NAMALWA (cell line): ENCODE results near the gene SP100.
A peak's percentile ranks its signal among the peaks of the same experiment; 100 is the strongest.
"Not testable (repeated sequence)": the region's sequence is repeated elsewhere in the genome, so short reads cannot be mapped to it uniquely, and the experiment has no call there.

ENCODE experiments used
- DNase-seq: peaks from one replicate; pipeline ENCODE4 v3.0.0-alpha.2; 2015; ENCODE audit warnings: low spot score

The SP100 gene

GRCh38 chr2:230416061-230416721 lies at the start of gene SP100:
Gene SP100, plus strand, starts transcription at chr2:230416201. Its CDS starts 96 bp downstream, at chr2:230416297.
- DNase-seq: peak; percentile 94

- DNase-seq: no peak
These were observed 33.9 kb upstream of the SP100 start for GRCh38 chr2:230382108-230382507.

- DNase-seq: no peak
These were observed 32.5 kb upstream of the SP100 start for GRCh38 chr2:230383453-230383852.

- DNase-seq: no peak
These were observed 31.0 kb upstream of the SP100 start for GRCh38 chr2:230384986-230385385.

- DNase-seq: no peak
These were observed 21.7 kb upstream of the SP100 start for GRCh38 chr2:230394301-230394700.

- not testable (repeated sequence) for DNase-seq
These were observed 17.3 kb upstream of the SP100 start for GRCh38 chr2:230398698-230399097.

- no peak for DNase-seq
These were observed 16.0 kb upstream of the SP100 start for GRCh38 chr2:230400041-230400440.

- no peak for DNase-seq
These were observed 15.5 kb upstream of the SP100 start for GRCh38 chr2:230400454-230400853.

- DNase-seq: not testable (repeated sequence)
These were observed 15.0 kb upstream of the SP100 start for GRCh38 chr2:230401026-230401425.

- no peak for DNase-seq
These were observed 12.3 kb upstream of the SP100 start for GRCh38 chr2:230403746-230404145.

GRCh38 chr2:230405824-230406223 lies 10.2 kb upstream of the SP100 start:
- DNase-seq: no peak

- no peak for DNase-seq
These were observed 7.7 kb upstream of the SP100 start for GRCh38 chr2:230408244-230408842.

GRCh38 chr2:230409316-230409715 lies 6.7 kb upstream of the SP100 start:
- DNase-seq: not testable (repeated sequence)

- no peak for DNase-seq
These were observed 5.7 kb upstream of the SP100 start for GRCh38 chr2:230410263-230410662.

GRCh38 chr2:230410861-230411569 lies 5.0 kb upstream of the SP100 start:
- no peak for DNase-seq

GRCh38 chr2:230411570-230412370 lies 4.2 kb upstream of the SP100 start:
- peak; percentile 72 for DNase-seq

GRCh38 chr2:230412371-230412711 lies 3.7 kb upstream of the SP100 start:
- no peak for DNase-seq

GRCh38 chr2:230412846-230413245 lies 3.2 kb upstream of the SP100 start:
- DNase-seq: no peak

- peak; percentile 61 for DNase-seq
These were observed 2.5 kb upstream of the SP100 start for GRCh38 chr2:230413479-230413878.

- DNase-seq: no peak
These were observed 1.7 kb upstream of the SP100 start for GRCh38 chr2:230414302-230414701.

- no peak for DNase-seq
These were observed 1.4 kb downstream of the SP100 start for GRCh38 chr2:230417436-230417835.

- no peak for DNase-seq
These were observed 2.5 kb downstream of the SP100 start for GRCh38 chr2:230418341-230419016.
